ENCODE measurements around the gene FAM53A.

FAM53A gene

DNA sequence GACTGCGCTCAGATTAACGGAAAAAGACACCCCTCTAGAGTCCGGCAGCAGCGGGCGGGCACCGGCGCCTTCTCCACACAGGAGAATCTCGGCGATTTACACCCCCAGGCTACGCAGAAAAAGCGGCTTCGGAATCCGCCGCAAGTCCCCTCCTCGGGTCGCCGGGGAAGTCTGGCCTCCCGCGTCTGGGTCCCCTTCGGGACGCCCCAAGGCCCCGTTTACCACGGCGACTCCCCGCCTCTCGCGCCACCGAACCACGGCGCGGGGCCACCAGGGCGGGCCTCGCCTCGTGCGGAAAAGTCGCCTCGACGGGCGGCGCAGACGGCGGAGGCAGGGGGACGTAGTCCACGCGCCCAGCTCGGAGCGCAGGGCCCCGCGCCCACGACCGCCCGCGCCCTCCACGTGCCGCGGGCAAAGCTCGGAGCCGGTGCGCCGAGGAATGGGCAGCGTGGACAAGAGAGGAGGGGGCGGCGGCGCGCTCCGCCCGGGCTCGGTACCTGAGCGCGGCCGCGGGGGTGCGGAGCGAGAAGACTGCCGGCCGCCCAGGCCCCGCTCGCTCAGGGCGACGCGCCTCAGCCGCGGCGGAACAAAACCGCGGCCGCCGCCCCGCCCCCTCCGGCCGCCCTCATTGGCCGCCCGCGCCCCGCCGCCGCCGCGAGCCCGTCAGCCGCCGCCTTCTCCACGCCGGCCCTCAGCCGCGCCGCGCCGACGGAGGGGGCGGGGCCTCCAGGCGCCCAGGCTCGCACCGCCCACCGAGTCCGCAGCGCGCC lies at the start of gene FAM53A:
Gene FAM53A (minus strand): TSS at position 578 of the 770 bp plus-strand sequence. CDS start 15,572 bp downstream, outside the sequence.
- peak; percentile 86 for DNase-seq (ENCODE audit: low spot score)

DNA sequence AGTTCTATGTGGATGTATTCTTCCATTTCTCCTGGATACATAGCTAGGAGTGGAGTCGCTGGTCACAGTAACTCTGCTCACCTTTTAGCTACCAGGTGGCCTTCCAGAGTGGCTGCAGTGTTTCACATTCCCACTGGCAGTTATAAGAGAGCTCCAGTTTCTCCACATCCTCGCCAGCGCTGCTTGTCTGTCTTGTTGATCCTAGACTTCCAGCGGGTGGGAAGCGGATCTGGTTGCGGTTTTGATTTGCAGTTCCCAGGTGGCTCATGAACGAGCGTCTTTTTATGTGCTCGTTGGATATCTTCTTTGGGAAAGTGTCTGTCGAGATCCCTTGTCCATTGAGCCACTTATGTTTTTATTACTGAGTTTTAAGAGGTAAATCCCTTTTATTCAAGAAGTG lies 48.8 kb upstream of the FAM53A start:
- DNase-seq (ENCODE audit: low spot score): no peak

DNA sequence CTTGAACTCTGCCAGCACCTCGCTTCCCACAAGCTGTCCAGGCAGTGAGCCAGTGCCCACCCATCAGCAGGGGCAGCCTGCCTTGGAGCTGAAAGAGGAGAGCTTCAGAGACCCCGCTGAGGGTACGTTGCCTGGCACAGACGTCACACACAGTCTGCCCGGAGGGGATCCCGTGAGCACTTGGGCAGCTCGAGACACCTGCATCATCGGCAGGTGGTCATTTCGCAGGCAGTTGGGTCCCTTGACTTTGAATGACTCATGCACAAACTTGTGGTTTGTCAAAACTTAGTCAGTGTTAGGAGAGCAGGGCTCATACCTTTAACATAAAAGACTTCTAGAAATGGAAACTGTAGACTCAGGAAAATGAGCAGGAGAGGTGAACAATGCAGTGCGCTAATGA lies 47.1 kb upstream of the FAM53A start:
- DNase-seq (ENCODE audit: low spot score): no peak

GRCh38 chr4:1730532-1731135 lies 46.5 kb upstream of the FAM53A start:
- DNase-seq (ENCODE audit: low spot score): no peak

- DNase-seq (ENCODE audit: low spot score): no peak
Measured at GRCh38 chr4:1728061-1728980, 44.2 kb upstream of the FAM53A start.

DNA sequence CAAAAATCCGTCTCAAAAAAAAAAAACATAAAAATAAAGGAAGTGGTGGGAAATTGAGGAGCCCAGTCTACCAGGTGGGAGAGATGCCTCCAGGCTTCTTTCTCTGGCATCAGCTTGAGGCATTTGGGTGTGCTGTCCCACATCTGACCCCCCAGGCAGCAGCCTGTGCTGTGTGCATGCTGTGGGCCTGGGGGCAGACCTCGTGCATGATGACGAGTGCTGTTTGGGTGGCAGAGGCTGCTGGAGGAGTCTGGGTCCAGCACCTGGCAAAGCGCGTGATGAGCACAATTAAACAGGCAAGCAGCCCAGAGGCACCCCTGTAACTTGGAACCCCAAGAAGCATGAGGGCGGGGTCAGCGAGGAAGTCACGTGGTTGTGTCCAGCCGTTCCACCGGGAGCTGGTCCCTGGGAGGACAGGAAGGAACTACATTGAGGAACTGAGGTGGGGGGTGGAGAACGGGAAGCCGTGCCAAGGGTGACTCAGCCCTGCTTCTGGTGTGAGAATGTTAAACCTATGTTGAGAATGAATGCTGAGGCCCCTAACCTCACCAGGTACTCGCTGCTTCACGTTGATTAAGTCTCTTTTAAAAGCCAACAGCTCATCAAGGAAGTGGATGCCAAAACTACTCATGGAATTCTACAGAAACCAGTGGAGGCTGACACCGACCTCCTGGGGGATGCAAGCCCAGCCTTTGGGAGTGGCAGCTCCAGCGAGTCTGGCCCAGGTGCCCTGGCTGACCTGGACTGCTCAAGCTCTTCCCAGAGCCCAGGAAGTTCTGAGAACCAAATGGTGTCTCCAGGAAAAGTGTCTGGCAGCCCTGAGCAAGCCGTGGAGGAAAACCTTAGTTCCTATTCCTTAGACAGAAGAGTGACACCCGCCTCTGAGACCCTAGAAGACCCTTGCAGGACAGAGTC lies 43.3 kb upstream of the FAM53A start:
- no peak for DNase-seq (ENCODE audit: low spot score)

GRCh38 chr4:1726146-1726934 lies 42.2 kb upstream of the FAM53A start:
- peak; percentile 84 for DNase-seq (ENCODE audit: low spot score)

- no peak for DNase-seq (ENCODE audit: low spot score)
Measured at GRCh38 chr4:1725521-1725920, 41.4 kb upstream of the FAM53A start.

DNA sequence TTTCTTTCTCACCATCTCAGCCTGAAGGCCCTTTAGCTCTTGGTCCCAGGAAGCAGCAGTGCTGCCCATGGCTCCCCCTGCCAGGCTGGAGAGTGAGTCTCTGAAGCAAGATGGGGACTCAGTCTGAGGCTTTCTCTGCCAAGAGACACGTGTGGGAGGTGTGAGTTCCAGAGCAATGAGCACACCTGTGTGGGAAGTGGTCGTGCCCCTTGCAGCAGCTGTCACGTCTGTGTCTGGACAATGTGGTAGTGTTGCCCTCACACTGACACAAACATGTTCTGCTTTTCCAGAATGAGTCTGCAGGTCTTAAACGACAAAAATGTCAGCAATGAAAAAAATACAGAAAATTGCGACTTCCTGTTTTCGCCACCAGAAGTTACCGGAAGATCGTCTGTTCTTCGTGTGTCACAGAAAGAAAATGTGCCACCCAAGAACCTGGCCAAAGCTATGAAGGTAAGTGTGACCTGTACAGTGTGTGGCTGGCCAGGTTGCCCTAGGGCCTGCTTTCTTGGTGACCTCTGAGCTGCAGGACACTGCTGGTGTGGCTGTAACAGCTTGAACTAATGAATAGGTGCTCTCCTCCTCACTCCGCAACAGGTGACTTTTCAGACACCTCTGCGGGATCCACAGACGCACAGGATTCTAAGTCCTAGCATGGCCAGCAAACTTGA lies 39.2 kb upstream of the FAM53A start:
- DNase-seq (ENCODE audit: low spot score): no peak

- DNase-seq (ENCODE audit: low spot score): no peak
Measured at GRCh38 chr4:1722551-1723118, 38.5 kb upstream of the FAM53A start.

- no peak for DNase-seq (ENCODE audit: low spot score)
Measured at GRCh38 chr4:1721666-1722550, 37.8 kb upstream of the FAM53A start.

GRCh38 chr4:1721003-1721665 lies 37.0 kb upstream of the FAM53A start, which contains the start of the genes TACC3 and TMEM129:
TSS of gene TACC3 (plus strand) at chr4:1721521. CDS start at chr4:1723422, 1,901 bp downstream.
TSS of gene TMEM129 (minus strand) at chr4:1721323. CDS start at chr4:1720837, 486 bp downstream.
- DNase-seq (ENCODE audit: low spot score): peak; percentile 96

DNA sequence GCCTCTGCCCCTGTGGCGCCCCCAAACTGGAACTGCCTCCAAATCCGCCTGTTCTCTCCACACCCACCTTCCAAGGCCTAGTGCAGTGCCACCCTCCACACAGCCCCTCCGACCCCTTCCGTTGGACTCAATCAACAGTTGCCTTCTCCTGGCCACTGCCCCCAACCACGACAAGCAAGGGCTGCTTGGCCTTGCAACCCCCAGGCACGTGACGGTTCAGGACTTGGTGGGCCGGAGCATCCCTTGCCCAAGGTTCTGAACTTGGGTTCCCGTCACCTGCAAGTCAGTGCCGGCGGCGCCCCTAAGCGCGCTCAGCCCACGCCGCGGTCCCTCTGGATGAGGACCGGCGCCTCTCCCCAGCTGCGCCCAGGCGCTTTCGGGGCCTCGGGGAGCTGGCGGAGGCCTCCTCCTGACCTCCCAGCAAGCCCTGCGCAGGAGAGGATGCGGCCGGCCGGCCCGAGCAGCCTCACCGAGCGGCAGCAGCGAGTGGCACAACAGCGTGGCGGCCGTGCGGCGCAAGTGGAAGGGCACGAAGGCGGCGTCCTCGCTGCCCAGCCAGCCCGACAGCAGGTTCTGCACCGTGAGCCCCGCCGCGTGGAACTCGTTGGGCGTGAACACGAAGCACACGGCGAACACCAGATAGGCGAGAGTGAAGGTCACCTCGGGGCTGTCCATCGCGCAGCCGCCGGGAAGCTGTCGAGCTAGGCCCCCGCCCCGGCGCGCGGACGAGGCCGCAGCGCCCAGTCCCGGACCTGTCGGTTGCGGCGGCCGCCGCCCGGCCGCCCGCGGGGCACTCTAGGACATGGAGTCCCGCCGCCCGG lies 36.3 kb upstream of the FAM53A start:
- no peak for DNase-seq (ENCODE audit: low spot score)

GRCh38 chr4:1718095-1718850 lies 34.2 kb upstream of the FAM53A start:
- no peak for DNase-seq (ENCODE audit: low spot score)

- DNase-seq (ENCODE audit: low spot score): no peak
Measured at GRCh38 chr4:1717129-1718094, 33.3 kb upstream of the FAM53A start.
